Pulmonary artery endothelial cell (primary cell): Measurements from ENCODE around the gene MFGE8. TPM values are rescaled to one million over a fixed set of nuclear protein-coding genes. Genes with fewer than 3 reads are reported as not detected.
"Not testable (repeated sequence)": the region's sequence is repeated elsewhere in the genome, so short reads cannot be mapped to it uniquely, and the experiment has no call there.

Experiments
- DNase-seq: peaks from one replicate; pipeline ENCODE4 v3.0.0-alpha.2; 2011; ENCODE audit warnings: low read depth, low spot score
- total RNA-seq: library from RNA; depleted of rRNA; stranded (reverse); fragments of >200 nt; gene quantifications from 2 replicates; pipeline ENCODE4 v1.2.3, GENCODE V29; 2014

MFGE8 gene
- 24.0 and 25.8 TPM in 2 replicates for total RNA-seq

GRCh38 chr15:88913017-88913849, at the start of gene MFGE8:
TSS of gene MFGE8 (minus strand) at chr15:88913379. CDS start at chr15:88913319, 60 bp downstream.
- no peak for DNase-seq

GRCh38 chr15:88959445-88959844, 46.3 kb upstream of the MFGE8 start:
- no peak for DNase-seq

- DNase-seq: no peak
Measured at GRCh38 chr15:88956906-88957305, 43.7 kb upstream of the MFGE8 start.

GRCh38 chr15:88956263-88956662, 43.1 kb upstream of the MFGE8 start:
- no peak for DNase-seq

- DNase-seq: no peak
Measured at GRCh38 chr15:88954431-88955277, 41.5 kb upstream of the MFGE8 start.

GRCh38 chr15:88950600-88951160, 37.5 kb upstream of the MFGE8 start:
- no peak for DNase-seq

GRCh38 chr15:88949734-88950400, 36.7 kb upstream of the MFGE8 start:
- DNase-seq: no peak

- DNase-seq: no peak
Measured at GRCh38 chr15:88940110-88940675, 27.0 kb upstream of the MFGE8 start.

- DNase-seq: no peak
Measured at GRCh38 chr15:88939486-88939806, 26.3 kb upstream of the MFGE8 start.

GRCh38 chr15:88938802-88939485, 25.8 kb upstream of the MFGE8 start:
- DNase-seq: no peak

- DNase-seq: not testable (repeated sequence)
Measured at GRCh38 chr15:88934449-88934848, 21.3 kb upstream of the MFGE8 start.

- no peak for DNase-seq
Measured at GRCh38 chr15:88932875-88933330, 19.7 kb upstream of the MFGE8 start.

GRCh38 chr15:88932271-88932874, 19.2 kb upstream of the MFGE8 start:
- DNase-seq: no peak

- DNase-seq: no peak
Measured at GRCh38 chr15:88930579-88930978, 17.4 kb upstream of the MFGE8 start.

GRCh38 chr15:88929358-88930098, 16.3 kb upstream of the MFGE8 start:
- not testable (repeated sequence) for DNase-seq

- DNase-seq: not testable (repeated sequence)
Measured at GRCh38 chr15:88928192-88928591, 15.0 kb upstream of the MFGE8 start.

GRCh38 chr15:88925648-88926047, 12.5 kb upstream of the MFGE8 start:
- DNase-seq: not testable (repeated sequence)

GRCh38 chr15:88920892-88921435, 7.8 kb upstream of the MFGE8 start:
- DNase-seq: not testable (repeated sequence)
